ELF-1 (cell line): Measurements from ENCODE around the gene TNFRSF13B.
"Not testable (repeated sequence)": the region's sequence is repeated elsewhere in the genome, so short reads cannot be mapped to it uniquely, and the experiment has no call there.

Experiments used
- DNase-seq: peaks from one replicate; pipeline ENCODE4 v3.0.0-alpha.2; 2016; ENCODE audit warnings: low read depth, low spot score

The TNFRSF13B gene

GRCh38 chr17:16961022-16961421 is 10.9 kb downstream of the TNFRSF13B start:
- DNase-seq: not testable (repeated sequence)

DNA sequence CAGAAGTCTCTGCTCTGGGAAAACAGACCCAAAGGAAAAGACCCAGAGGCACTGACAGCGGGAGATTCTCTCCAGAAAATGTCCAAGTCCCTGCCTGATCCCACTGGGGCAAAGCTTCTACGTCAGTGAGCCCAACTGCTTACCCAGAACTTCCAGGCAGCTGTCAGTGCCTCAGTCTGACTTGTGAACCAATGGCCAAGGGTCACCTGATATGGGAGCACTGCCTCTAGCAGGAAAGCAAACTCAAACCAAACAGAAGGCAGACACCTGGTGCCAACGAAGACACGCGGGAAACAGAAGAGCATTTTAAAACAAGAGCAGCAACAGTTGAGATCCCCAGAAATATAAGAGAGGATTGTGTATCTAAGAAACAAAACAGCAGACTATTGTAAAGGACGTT is 16.9 kb downstream of the TNFRSF13B start:
- not testable (repeated sequence) for DNase-seq

DNA sequence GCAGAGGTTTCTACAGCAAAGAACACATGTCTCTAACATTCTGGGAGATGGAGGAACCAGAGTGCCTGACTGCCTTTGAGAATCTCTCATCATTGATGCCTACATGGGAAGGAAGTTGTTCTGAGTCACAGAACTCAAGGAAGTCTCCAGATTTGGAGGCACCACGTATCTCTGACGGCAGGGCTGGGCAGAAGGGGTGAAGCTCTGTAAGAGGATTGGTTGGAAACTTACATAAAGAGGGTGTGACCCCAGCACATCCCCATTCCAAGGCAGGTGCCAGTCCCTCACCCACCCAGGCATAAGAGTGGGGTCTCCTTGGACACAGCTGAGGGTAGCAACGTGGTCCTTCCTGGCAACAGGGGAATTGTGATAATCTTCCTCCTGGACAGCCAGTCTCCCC is 17.4 kb downstream of the TNFRSF13B start:
- DNase-seq: no peak

DNA sequence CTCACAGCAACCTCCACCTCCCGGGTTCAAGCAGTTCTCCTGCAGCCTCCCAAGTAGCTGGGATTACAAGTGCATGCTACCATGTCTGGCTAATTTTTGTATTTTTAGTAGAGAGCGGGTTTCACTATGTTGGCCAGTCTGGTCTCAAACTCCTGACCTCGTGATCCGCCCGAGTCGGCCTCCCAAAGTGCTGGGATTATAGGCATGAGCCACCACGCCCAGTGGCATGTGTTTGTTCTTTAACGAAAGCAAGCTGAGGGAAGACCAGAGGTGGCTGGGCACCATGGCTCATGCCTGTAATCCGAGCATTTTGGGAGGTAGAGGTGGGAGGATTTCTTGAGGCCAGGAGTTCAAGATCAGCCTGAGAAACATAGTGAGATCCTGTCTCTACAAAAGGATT is 18.1 kb downstream of the TNFRSF13B start:
- no peak for DNase-seq

DNA sequence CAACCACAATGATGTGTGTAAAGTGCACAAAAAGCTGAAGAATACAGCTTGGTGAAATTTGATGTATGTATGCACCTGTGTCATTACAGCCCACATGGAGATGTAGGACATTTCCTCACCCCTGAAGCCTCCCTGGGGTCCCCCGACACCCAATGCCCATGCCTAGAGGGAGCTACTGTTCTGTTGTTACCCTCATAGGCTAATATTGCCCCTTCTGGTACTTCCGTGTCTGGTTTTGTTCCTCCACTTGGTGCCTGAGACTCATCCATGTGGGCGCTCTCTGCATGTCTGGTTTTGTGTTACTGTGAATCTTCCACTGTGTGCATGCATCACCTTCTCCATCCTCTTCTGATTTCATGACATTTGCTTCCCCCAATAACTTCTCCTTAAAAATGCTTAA is 18.6 kb downstream of the TNFRSF13B start:
- no peak for DNase-seq

DNA sequence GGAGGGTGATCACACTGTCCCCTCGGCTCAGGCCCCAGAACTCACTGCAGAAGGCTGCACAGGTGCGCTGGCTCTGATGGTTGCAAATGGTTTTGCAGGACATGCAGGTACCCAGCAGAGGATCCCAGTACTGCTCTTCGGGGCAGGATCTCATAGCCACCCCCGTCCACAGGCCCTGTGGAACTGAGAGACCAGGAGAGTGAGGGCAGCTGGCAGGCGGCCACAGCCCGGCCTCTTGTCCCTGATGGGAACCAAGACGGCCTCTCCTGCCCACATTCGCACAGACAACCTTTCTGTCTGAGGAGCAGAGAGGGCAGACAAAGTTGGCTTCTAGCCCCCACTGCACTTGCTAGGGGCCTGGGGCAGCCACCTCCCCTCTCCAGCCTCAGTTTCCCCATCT is 19.5 kb downstream of the TNFRSF13B start:
- DNase-seq: no peak

GRCh38 chr17:16950488-16950887 is 21.4 kb downstream of the TNFRSF13B start:
- no peak for DNase-seq

- no peak for DNase-seq
Observed at GRCh38 chr17:16948587-16949376, 23.1 kb downstream of the TNFRSF13B start.

DNA sequence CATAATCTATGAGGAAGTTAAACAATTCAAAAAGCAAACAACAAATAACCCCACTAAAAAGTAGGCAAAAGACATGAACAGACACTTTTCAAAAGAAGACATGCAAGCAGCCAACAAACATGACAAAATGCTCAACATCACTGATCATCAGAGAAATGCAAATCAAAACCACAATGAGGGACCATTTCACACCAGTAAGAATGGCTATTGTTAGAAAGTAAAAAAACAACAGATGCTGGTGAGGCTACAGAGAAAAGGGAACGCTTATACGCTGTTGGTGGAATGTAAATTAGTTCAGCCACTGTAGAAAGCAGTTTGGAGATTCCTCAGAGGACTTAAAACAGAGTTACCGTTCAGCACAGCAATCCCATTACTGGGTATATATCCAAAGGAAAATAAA is 24.4 kb downstream of the TNFRSF13B start:
- DNase-seq: no peak

DNA sequence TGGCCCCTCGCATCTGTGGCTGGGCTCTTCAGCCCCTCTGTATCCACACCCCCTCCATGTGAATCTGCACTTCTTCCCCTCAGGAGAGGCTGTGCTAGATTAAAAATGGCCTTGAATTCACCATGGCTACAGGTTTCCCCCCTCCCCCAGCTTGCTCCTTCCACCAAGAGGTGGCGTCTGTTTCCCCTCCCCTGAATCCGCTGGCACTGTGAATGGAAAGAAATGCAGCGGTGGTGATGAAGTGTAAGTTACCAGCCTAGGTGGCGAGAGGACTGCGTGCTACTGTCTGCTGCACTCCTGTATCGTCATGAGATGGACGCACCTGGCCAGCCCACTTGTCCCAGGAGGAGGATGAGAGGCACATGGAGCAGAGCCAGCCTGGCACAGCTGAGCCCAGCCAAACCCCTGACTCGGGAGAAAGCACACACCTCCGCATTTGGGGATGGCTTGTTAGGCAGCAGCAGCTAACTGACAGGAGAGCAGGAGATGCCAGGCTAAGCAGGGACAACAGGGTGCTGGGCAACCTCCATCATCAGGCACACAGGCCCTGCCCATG is 26.2 kb downstream of the TNFRSF13B start:
- peak; percentile 49 for DNase-seq

DNA sequence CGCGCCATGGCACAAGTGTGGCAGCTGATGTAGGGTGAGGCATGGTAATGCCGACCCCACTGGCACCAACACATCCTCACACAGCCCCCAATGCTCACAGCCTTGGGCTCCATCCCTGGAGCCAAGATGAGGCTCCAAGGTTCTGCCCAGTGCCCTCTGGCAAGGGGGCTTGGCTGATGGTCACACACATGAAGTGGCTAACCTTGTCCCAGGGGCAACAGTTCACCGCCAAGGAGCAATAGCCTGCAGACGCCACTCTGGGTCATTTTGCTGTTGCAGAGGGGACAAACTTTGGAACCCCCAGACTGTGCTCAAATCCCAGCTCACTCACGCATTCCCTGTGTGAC is 26.8 kb downstream of the TNFRSF13B start:
- no peak for DNase-seq

DNA sequence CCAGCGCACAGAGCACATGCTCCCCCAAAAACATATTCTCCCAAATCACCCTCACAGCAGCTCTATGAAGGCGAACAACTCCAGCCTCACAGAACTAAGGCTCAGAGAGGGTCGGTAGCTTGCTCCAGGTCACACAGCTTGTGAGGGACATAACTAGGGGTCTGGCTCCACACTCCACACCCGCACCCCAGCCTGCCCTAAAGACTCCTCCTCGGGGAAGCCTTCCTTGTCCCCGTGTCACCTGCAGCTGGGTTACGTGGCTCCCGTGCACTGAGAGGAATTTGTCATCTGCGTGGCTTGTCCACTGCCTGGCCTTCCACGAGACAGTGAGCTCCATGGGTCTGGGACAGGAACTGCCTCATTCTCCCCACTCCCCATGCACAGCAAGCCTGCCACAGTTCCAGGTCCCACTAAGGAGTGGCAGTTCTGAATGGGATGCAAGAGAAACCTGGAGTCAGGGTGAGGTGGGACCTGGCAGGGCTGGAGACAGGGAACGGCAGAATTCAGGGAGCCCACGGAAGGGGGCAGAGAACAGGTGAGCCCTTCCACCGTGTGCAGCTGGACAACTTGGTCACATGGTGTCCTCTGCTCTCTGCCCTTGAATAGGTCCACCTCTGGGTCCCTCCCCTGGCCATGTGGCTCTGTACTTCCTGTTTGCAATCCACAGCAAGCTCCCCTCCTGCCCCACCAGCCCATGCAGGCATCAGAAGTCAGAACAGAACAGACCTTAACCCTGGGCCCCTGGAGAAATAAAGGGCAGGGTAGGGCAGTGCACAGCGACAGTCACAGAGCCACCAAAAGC is 27.4 kb downstream of the TNFRSF13B start:
- DNase-seq: no peak

GRCh38 chr17:16943541-16944333 is 28.2 kb downstream of the TNFRSF13B start:
- DNase-seq: no peak

DNA sequence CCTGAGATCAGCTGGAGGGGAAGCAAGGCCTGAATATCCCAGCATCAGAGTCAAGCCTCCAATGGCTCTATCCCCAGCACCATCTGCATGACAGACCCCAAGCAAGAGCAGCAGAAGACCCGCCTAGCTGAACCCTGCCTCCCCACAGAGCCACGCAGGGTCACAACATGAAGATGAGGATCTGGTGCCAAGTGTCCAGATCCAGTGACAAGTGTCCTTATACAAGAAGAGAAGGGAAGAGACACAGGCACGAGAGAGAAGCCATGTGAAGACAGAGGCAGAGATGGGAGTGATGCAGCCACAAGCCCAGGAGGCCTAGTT is 28.9 kb downstream of the TNFRSF13B start:
- DNase-seq: no peak

GRCh38 chr17:16942141-16943031 is 29.5 kb downstream of the TNFRSF13B start:
- no peak for DNase-seq

GRCh38 chr17:16941072-16942036 is 30.6 kb downstream of the TNFRSF13B start:
- no peak for DNase-seq

DNA sequence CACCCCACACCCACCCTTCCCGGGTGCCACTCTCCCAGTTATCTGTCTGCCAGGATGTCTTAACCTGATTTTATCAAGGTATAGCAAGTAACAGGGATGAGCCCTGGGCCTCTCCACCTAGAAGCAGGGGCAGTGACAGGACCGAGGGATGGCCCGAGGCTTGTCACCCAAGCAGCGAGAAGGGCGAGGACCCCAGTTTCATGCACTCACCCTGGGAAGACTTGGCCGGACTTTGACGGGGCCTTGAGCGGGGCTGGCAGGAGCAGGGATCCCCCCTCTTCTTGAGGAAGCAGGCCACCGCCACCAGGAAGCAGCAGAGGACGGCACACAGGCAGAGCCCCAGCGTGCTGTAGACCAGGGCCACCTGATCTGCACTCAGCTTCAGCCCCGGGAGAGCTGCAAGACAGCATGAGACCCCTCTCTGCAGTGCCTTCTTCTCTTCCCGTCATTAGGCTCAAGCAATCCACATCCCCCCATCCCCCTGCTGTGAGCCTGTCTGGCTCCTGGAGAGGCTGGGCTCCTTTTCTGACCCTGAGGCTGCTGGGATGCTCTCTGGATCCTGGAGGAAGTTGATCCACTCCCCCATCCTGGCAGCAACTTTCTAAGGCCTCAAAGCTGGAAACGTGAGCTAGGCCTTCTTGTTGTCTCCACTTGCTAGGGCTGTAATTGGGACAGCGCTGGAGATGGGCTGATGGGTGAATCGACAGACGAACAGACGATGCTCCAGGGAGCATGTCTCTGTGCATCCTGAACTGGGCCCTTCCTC is 31.6 kb downstream of the TNFRSF13B start:
- peak; percentile 93 for DNase-seq

GRCh38 chr17:16939606-16940115 is 32.3 kb downstream of the TNFRSF13B start:
- DNase-seq: no peak

DNA sequence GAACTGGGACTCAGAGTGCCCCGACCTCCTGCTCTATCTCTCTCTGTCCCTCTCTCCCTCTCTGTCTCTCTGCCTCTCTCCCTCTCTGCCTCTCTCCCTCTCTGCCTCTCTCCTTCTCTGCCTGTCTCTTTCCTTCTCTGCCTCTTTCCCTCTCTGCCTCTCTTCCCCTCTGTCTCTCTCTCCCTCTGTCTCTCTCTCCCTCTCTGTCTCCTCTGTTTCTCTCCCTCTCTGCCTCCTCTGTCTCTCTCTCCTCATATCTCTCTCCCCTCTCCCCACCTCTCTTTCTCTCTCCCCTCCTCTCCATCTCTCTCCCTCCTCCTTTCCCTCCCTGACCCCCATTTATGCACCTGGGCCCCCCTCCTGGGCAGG is 32.7 kb downstream of the TNFRSF13B start:
- no peak for DNase-seq
